ENCODE results near the gene COX6B2.

DNA sequence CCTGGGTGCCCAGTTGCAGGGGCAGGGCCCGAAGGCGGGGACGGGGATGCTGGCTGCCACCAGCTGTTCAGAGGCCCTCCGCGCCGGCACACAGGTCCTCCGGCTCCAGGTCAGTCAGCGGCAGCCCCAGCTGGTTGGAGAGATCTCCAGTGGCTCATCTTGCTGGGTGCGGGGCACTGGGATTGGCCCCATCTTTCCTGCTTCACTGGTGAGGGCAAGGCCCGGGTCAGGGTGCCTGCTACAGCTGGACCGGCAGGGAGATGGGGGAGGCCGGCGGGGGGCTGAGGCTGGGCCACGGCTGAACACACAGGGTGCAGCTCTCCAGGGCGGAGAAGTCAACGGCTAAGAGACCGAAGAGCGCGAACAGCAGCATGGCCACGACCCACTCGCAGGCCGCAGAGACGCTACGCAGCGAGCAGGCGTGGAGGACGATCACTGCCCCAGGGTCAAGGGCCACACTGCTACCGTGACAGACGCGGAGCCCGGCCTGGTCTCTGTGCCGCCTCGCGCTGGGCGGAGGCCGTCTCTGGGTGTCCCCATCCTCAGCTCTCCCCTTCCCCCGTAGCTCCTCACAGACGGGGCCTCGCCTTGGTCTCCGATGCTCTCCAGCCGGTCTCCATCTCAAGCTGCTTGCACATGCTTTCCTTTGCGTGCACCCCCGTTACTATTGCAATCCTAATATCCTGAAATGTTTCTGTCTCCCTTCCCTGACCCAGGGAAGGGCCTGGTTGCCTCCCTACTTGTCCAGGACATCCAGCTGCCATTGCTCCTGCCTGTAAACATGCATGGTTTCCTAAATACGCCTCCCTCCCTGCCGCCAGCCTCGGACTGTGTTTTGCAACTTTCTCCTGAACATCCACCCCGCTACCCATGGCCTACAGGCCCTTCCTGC is 41.7 kb downstream of the COX6B2 start:
- no peak for TF ChIP-seq POLR2A (IDR thresholded peaks at IDR 0.05)
- TF ChIP-seq, protein P1, sequence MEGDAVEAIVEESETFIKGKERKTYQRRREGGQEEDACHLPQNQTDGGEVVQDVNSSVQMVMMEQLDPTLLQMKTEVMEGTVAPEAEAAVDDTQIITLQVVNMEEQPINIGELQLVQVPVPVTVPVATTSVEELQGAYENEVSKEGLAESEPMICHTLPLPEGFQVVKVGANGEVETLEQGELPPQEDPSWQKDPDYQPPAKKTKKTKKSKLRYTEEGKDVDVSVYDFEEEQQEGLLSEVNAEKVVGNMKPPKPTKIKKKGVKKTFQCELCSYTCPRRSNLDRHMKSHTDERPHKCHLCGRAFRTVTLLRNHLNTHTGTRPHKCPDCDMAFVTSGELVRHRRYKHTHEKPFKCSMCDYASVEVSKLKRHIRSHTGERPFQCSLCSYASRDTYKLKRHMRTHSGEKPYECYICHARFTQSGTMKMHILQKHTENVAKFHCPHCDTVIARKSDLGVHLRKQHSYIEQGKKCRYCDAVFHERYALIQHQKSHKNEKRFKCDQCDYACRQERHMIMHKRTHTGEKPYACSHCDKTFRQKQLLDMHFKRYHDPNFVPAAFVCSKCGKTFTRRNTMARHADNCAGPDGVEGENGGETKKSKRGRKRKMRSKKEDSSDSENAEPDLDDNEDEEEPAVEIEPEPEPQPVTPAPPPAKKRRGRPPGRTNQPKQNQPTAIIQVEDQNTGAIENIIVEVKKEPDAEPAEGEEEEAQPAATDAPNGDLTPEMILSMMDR (IDR thresholded peaks at IDR 0.05) = no peak
- no peak for TF ChIP-seq POLR2AphosphoS5 (IDR thresholded peaks at IDR 0.05)
- TF ChIP-seq EP300 (IDR thresholded peaks at IDR 0.05) = no peak
